ENCODE results near the gene FBXO38.

Gene FBXO38

GRCh38 chr5:148469501-148469935 is 85.8 kb downstream of the FBXO38 start:
- no peak for TF ChIP-seq CTCF (IDR thresholded peaks at IDR 0.05)

GRCh38 chr5:148471379-148471778 is 87.6 kb downstream of the FBXO38 start:
- no peak for TF ChIP-seq CTCF (IDR thresholded peaks at IDR 0.05)

- no peak for TF ChIP-seq CTCF (IDR thresholded peaks at IDR 0.05)
Observed at GRCh38 chr5:148474025-148474511, 90.3 kb downstream of the FBXO38 start.

GRCh38 chr5:148476302-148476701 is 92.5 kb downstream of the FBXO38 start:
- TF ChIP-seq CTCF (IDR thresholded peaks at IDR 0.05): no peak

- TF ChIP-seq CTCF (IDR thresholded peaks at IDR 0.05): no peak
Observed at GRCh38 chr5:148477429-148477828, 93.7 kb downstream of the FBXO38 start.

GRCh38 chr5:148482196-148482595 is 98.4 kb downstream of the FBXO38 start:
- no peak for TF ChIP-seq CTCF (IDR thresholded peaks at IDR 0.05)

- peak; percentile 88 for TF ChIP-seq CTCF (IDR thresholded peaks at IDR 0.05)
Observed at GRCh38 chr5:148482697-148483462, 99.1 kb downstream of the FBXO38 start.
